ENCODE data around the gene ZNF296.

ZNF296 gene

GRCh38 chr19:45071969-45072790 is 4.1 kb downstream of the ZNF296 start:
- WGBS (ENCODE audit: insufficient coverage, insufficient read length): no CpG with 5 or more reads among the region's 34 CpGs
- no peaks in the 10 kb centered on the region for H3K27me3 ChIP-seq (ENCODE audit: control insufficient read depth, insufficient read depth, low read length)
- H3K9me3 ChIP-seq (ENCODE audit: control insufficient read depth, insufficient read depth, low read length): no peaks in the 10 kb centered on the region
- H3K4me3 ChIP-seq (ENCODE audit: low read length): no peak overlapping the region
- peaks cover 39% of the 10 kb centered on the region for H3K36me3 ChIP-seq (ENCODE audit: control insufficient read depth, insufficient read depth, low read length)
- DNase-seq (ENCODE audit: low read depth, low spot score): no peak
- H3K27ac ChIP-seq (ENCODE audit: low read length): no peak overlapping the region
- H3K4me1 ChIP-seq (ENCODE audit: control insufficient read depth, insufficient read depth, low read length): peaks cover 2% of the 10 kb centered on the region; the same call in 1 of the 2 replicates

GRCh38 chr19:45071545-45071938 is 4.7 kb downstream of the ZNF296 start:
- Histone ChIP-seq H3K27ac (ENCODE audit: low read length) (no peak overlapping the region), H3K36me3 (ENCODE audit: control insufficient read depth, insufficient read depth, low read length) (peaks cover 40% of the 10 kb centered on the region), H3K27me3 (ENCODE audit: control insufficient read depth, insufficient read depth, low read length) (no peaks in the 10 kb centered on the region), H3K9me3 (ENCODE audit: control insufficient read depth, insufficient read depth, low read length) (no peaks in the 10 kb centered on the region), H3K4me1 (ENCODE audit: control insufficient read depth, insufficient read depth, low read length) (peaks cover 2% of the 10 kb centered on the region; the same call in 1 of the 2 replicates), H3K4me3 (ENCODE audit: low read length) (no peak overlapping the region)
- no peak for DNase-seq (ENCODE audit: low read depth, low spot score)
- no CpG with 5 or more reads among the region's 25 CpGs for WGBS (ENCODE audit: insufficient coverage, insufficient read length)

DNA sequence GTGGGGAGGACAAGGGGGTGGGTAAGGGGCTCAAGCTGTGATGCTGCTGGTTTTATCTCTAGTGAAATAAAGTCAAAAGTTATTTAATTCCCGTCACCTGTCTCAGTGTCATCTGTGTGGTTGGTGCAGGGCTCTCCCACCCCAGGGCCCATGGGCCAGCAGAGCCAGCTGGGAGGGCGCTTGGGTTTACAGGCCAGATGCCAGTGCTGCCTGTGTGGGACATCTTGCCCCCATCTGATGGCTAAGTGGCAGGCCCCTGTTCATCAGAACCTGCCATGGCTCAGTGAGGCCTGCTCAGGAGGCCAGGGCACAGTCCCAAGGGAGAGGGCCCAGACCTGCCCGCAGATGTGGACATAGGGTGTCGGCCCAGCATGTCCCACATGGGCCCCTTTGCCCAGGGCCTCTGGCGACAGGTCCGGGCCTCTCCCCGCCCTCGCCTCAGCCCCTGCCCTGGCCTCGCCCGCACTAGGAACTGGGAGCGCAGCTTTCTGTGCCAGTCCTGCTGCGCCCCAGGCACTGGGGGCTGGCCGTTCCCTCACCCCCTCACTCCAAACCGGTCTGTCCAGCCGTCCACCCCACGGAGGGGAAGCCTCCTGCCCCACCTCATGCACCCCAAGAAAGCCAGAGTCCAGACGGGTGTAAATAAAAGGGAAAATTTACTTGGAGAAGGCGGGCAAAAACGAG is 5.3 kb downstream of the ZNF296 start:
- H3K36me3 ChIP-seq (ENCODE audit: control insufficient read depth, insufficient read depth, low read length): peaks cover 40% of the 10 kb centered on the region
- peaks cover 2% of the 10 kb centered on the region; the same call in 1 of the 2 replicates for H3K4me1 ChIP-seq (ENCODE audit: control insufficient read depth, insufficient read depth, low read length)
- H3K27ac ChIP-seq (ENCODE audit: low read length): no peak overlapping the region
- H3K9me3 ChIP-seq (ENCODE audit: control insufficient read depth, insufficient read depth, low read length): no peaks in the 10 kb centered on the region
- DNase-seq (ENCODE audit: low read depth, low spot score): no peak
- H3K27me3 ChIP-seq (ENCODE audit: control insufficient read depth, insufficient read depth, low read length): no peaks in the 10 kb centered on the region
- no peak overlapping the region for H3K4me3 ChIP-seq (ENCODE audit: low read length)
- WGBS (ENCODE audit: insufficient coverage, insufficient read length): no CpG with 5 or more reads among the region's 19 CpGs

- no CpG with 5 or more reads among the region's 6 CpGs for WGBS (ENCODE audit: insufficient coverage, insufficient read length)
- Histone ChIP-seq H3K4me3 (ENCODE audit: low read length) (no peak overlapping the region), H3K9me3 (ENCODE audit: control insufficient read depth, insufficient read depth, low read length) (no peaks in the 10 kb centered on the region), H3K4me1 (ENCODE audit: control insufficient read depth, insufficient read depth, low read length) (peaks cover 2% of the 10 kb centered on the region; the same call in 1 of the 2 replicates), H3K36me3 (ENCODE audit: control insufficient read depth, insufficient read depth, low read length) (peaks cover 44% of the 10 kb centered on the region), H3K27me3 (ENCODE audit: control insufficient read depth, insufficient read depth, low read length) (no peaks in the 10 kb centered on the region), H3K27ac (ENCODE audit: low read length) (no peak overlapping the region)
- no peak for DNase-seq (ENCODE audit: low read depth, low spot score)
These were observed 6.1 kb downstream of the ZNF296 start for GRCh38 chr19:45070214-45070613.

- Histone ChIP-seq H3K27ac (ENCODE audit: low read length) (no peak overlapping the region), H3K27me3 (ENCODE audit: control insufficient read depth, insufficient read depth, low read length) (no peaks in the 10 kb centered on the region), H3K36me3 (ENCODE audit: control insufficient read depth, insufficient read depth, low read length) (peaks cover 51% of the 10 kb centered on the region), H3K4me3 (ENCODE audit: low read length) (no peak overlapping the region), H3K4me1 (ENCODE audit: control insufficient read depth, insufficient read depth, low read length) (no peaks in the 10 kb centered on the region), H3K9me3 (ENCODE audit: control insufficient read depth, insufficient read depth, low read length) (no peaks in the 10 kb centered on the region)
- DNase-seq (ENCODE audit: low read depth, low spot score): no peak
- no CpG with 5 or more reads among the region's 13 CpGs for WGBS (ENCODE audit: insufficient coverage, insufficient read length)
These were observed 7.2 kb downstream of the ZNF296 start for GRCh38 chr19:45069056-45069455.

DNA sequence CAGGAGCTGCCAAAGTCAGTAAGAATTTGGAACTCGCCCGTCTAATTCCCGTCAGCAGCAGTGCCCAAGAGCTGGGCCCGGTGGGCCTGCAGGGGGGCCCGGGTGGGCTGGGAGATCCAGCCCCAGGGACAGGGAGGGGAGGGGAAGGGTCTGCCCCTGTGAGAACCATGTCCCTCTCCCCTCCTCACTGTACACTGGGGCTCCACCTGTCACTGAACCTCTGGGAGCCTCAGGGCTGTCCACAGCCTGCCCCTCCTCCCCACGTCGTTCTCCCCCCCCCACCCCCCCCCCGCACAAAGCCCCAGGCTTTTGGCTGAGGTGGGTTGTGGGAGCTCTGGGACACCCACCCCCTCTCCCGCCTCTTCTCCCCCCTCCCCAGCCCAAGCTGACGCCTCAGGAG is 8.2 kb downstream of the ZNF296 start:
- no CpG with 5 or more reads among the region's 10 CpGs for WGBS (ENCODE audit: insufficient coverage, insufficient read length)
- H3K4me1 ChIP-seq (ENCODE audit: control insufficient read depth, insufficient read depth, low read length): no peaks in the 10 kb centered on the region
- no peaks in the 10 kb centered on the region for H3K27me3 ChIP-seq (ENCODE audit: control insufficient read depth, insufficient read depth, low read length)
- DNase-seq (ENCODE audit: low read depth, low spot score): no peak
- peaks cover 57% of the 10 kb centered on the region for H3K36me3 ChIP-seq (ENCODE audit: control insufficient read depth, insufficient read depth, low read length)
- H3K9me3 ChIP-seq (ENCODE audit: control insufficient read depth, insufficient read depth, low read length): no peaks in the 10 kb centered on the region
- H3K27ac ChIP-seq (ENCODE audit: low read length): no peak overlapping the region
- H3K4me3 ChIP-seq (ENCODE audit: low read length): no peak overlapping the region

GRCh38 chr19:45066921-45067661 is 9.2 kb downstream of the ZNF296 start:
- DNase-seq (ENCODE audit: low read depth, low spot score): no peak
- no peak overlapping the region for H3K27ac ChIP-seq (ENCODE audit: low read length)
- no peaks in the 10 kb centered on the region; the same call in 1 of the 2 replicates for H3K4me1 ChIP-seq (ENCODE audit: control insufficient read depth, insufficient read depth, low read length)
- no peak overlapping the region for H3K4me3 ChIP-seq (ENCODE audit: low read length)
- H3K36me3 ChIP-seq (ENCODE audit: control insufficient read depth, insufficient read depth, low read length): peaks cover 54% of the 10 kb centered on the region
- WGBS (ENCODE audit: insufficient coverage, insufficient read length): no CpG with 5 or more reads among the region's 38 CpGs
- no peaks in the 10 kb centered on the region for H3K9me3 ChIP-seq (ENCODE audit: control insufficient read depth, insufficient read depth, low read length)
- no peaks in the 10 kb centered on the region for H3K27me3 ChIP-seq (ENCODE audit: control insufficient read depth, insufficient read depth, low read length)

DNA sequence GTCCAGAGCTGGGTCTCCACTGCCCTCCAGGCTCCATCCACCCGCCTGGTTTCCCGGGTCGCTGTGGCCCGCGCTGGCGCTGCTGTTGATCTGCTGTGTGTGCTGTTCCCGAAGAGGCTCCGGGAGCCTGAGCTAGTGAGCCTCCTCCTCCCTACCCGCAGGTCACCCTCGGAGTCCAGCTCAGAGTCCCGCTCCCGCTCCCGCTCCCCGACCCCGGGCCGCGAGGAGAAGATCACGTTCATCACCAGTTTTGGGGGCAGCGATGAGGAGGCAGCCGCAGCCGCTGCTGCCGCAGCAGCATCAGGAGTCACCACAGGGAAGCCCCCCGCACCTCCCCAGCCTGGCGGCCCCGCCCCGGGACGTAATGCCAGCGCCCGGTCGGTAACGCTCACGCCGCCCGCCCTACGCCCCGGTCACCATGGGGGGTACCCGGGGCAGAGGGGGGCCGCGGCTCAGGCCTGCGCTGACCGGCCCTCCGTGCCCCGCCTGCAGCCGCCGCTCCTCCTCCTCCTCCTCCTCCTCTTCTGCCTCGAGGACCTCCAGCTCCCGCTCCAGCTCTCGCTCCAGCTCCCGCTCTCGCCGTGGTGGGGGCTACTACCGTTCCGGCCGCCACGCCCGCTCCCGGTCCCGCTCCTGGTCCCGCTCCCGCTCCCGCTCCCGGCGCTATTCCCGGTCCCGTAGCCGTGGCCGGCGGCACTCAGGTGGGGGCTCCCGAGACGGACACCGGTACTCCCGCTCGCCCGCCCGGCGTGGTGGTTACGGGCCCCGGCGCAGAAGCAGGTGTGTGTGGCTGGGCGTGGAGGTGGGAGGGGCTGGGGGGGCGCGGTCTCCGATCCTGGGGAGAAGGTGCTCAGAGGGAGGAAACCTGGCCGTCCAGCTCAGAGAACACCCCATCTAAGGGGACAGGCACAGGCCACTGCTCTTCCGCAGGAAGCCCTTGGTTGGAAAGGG is 12.2 kb downstream of the ZNF296 start:
- WGBS (ENCODE audit: insufficient coverage, insufficient read length): no CpG with 5 or more reads among the region's 85 CpGs
- H3K27me3 ChIP-seq (ENCODE audit: control insufficient read depth, insufficient read depth, low read length): no peaks in the 10 kb centered on the region
- no peaks in the 10 kb centered on the region for H3K9me3 ChIP-seq (ENCODE audit: control insufficient read depth, insufficient read depth, low read length)
- no peak overlapping the region for H3K4me3 ChIP-seq (ENCODE audit: low read length)
- no peak for DNase-seq (ENCODE audit: low read depth, low spot score)
- H3K4me1 ChIP-seq (ENCODE audit: control insufficient read depth, insufficient read depth, low read length): no peaks in the 10 kb centered on the region; the same call in 1 of the 2 replicates
- peaks cover 49% of the 10 kb centered on the region for H3K36me3 ChIP-seq (ENCODE audit: control insufficient read depth, insufficient read depth, low read length)
- H3K27ac ChIP-seq (ENCODE audit: low read length): no peak overlapping the region

- Histone ChIP-seq H3K4me3 (ENCODE audit: low read length) (no peak overlapping the region), H3K9me3 (ENCODE audit: control insufficient read depth, insufficient read depth, low read length) (no peaks in the 10 kb centered on the region), H3K4me1 (ENCODE audit: control insufficient read depth, insufficient read depth, low read length) (no peaks in the 10 kb centered on the region; the same call in 1 of the 2 replicates), H3K27me3 (ENCODE audit: control insufficient read depth, insufficient read depth, low read length) (no peaks in the 10 kb centered on the region), H3K27ac (ENCODE audit: low read length) (no peak overlapping the region), H3K36me3 (ENCODE audit: control insufficient read depth, insufficient read depth, low read length) (peaks cover 56% of the 10 kb centered on the region)
- DNase-seq (ENCODE audit: low read depth, low spot score): no peak
- WGBS (ENCODE audit: insufficient coverage, insufficient read length): no CpG with 5 or more reads among the region's 4 CpGs
These were observed 14.3 kb downstream of the ZNF296 start for GRCh38 chr19:45061965-45062364.

Data from iPS DF 6.9 (cell line).